HepG2 (cell line): ENCODE data around the gene ICAM3. TPM values are rescaled to one million over a fixed set of nuclear protein-coding genes. Genes with fewer than 3 reads are reported as not detected.

ENCODE experiments used
- BRCA1 ChIP-seq: sonication (generic); formaldehyde crosslinking; IDR thresholded peaks from 2 replicates; pipeline ENCODE4 v1.4.0; 2020; ENCODE audit warnings: missing genetic modification reagents
- DBP ChIP-seq: sonication (generic); formaldehyde crosslinking; IDR thresholded peaks from 2 replicates; pipeline ENCODE4 v1.4.0; 2020; ENCODE audit warnings: missing genetic modification reagents; ENCODE audit errors: not compliant biosample characterization
- ELK4 ChIP-seq: sonication (generic); formaldehyde crosslinking; IDR thresholded peaks from 2 replicates; pipeline ENCODE4 v1.9.0; 2021; ENCODE audit warnings: missing genetic modification reagents, borderline replicate concordance
- FOXC1 ChIP-seq: sonication (generic); formaldehyde crosslinking; IDR thresholded peaks from 2 replicates; pipeline ENCODE4 v1.8.0; 2022; ENCODE audit warnings: mild to moderate bottlenecking, missing genetic modification reagents, borderline replicate concordance
- HOXA3 ChIP-seq: sonication (generic); formaldehyde crosslinking; IDR thresholded peaks from 2 replicates; pipeline ENCODE4 v1.5.0; 2020; ENCODE audit warnings: missing genetic modification reagents
- HOXA9 ChIP-seq: sonication (generic); formaldehyde crosslinking; IDR thresholded peaks from 2 replicates; pipeline ENCODE4 v1.8.1; 2022; ENCODE audit warnings: missing genetic modification reagents, mild to moderate bottlenecking, moderate library complexity, borderline replicate concordance
- HOXD1 ChIP-seq: sonication (generic); formaldehyde crosslinking; IDR thresholded peaks from 2 replicates; pipeline ENCODE4 v1.5.0; 2020; ENCODE audit warnings: missing genetic modification reagents
- MNT ChIP-seq: fragments of 450-650 bp; IDR thresholded peaks from 2 replicates; pipeline ENCODE4 v1.6.1; 2016
- NAIF1 ChIP-seq: sonication (generic); formaldehyde crosslinking; IDR thresholded peaks from 2 replicates; pipeline ENCODE4 v1.5.0; 2020; ENCODE audit warnings: mild to moderate bottlenecking, missing genetic modification reagents, borderline replicate concordance
- NR2F1 ChIP-seq, 2 experiments: fragments of 450-650 bp in 1 of 2; formaldehyde crosslinking in 1 of 2; IDR thresholded peaks; 2 replicates each; pipeline versions ENCODE4 v1.5.0 to v1.6.1; 2016 to 2020; ENCODE audit warnings: mild to moderate bottlenecking in 1 of 2, missing compliant biosample characterization in 1 of 2, missing genetic modification reagents in 1 of 2, moderate library complexity in 1 of 2
- PAF1 ChIP-seq: IDR thresholded peaks from 2 replicates; pipeline ENCODE4 v1.6.1; 2016; ENCODE audit warnings: missing genetic modification reagents, missing compliant biosample characterization
- PHB2 ChIP-seq: fragments of 450-650 bp; IDR thresholded peaks from 2 replicates; pipeline ENCODE4 v1.6.1; 2018; ENCODE audit not compliant: partially characterized antibody
- SMAD1 ChIP-seq: sonication (generic); formaldehyde crosslinking; IDR thresholded peaks from 2 replicates; pipeline ENCODE4 v1.4.0; 2020; ENCODE audit warnings: missing genetic modification reagents, low read depth, mild to moderate bottlenecking, borderline replicate concordance
- SOX13 ChIP-seq, 3 experiments: fragments of 450-650 bp in 1 of 3; sonication (generic) in 1 of 3; formaldehyde crosslinking in 1 of 3; IDR thresholded peaks in 2 of 3; conservative IDR thresholded peaks in 1 of 3; 2 replicates each; pipeline versions ENCODE4 v1.5.0 to v1.6.1; 2016 to 2020; ENCODE audit warnings: antibody characterized with exemption in 1 of 3, mild to moderate bottlenecking in 1 of 3, missing compliant biosample characterization in 1 of 3, missing genetic modification reagents in 1 of 3, moderate library complexity in 1 of 3
- THRA ChIP-seq: sonication (generic); formaldehyde crosslinking; IDR thresholded peaks from 2 replicates; pipeline ENCODE4 v1.4.0; 2020; ENCODE audit warnings: missing genetic modification reagents, borderline replicate concordance
- ZBTB20 ChIP-seq: sonication (generic); formaldehyde crosslinking; IDR thresholded peaks from 2 replicates; pipeline ENCODE4 v1.8.1; 2023; ENCODE audit warnings: missing genetic modification reagents, low read depth, mild to moderate bottlenecking, borderline replicate concordance
- ZFP90 ChIP-seq: sonication (generic); formaldehyde crosslinking; IDR thresholded peaks from 2 replicates; pipeline ENCODE4 v1.8.0; 2022; ENCODE audit warnings: missing genetic modification reagents, mild to moderate bottlenecking, inconsistent platforms, borderline replicate concordance
- ZNF335 ChIP-seq: sonication (generic); formaldehyde crosslinking; IDR thresholded peaks from 2 replicates; pipeline ENCODE4 v1.4.0; 2020; ENCODE audit warnings: missing genetic modification reagents
- ZNF547 ChIP-seq: sonication (generic); formaldehyde crosslinking; IDR thresholded peaks from 2 replicates; pipeline ENCODE4 v1.5.1; 2020; ENCODE audit warnings: mild to moderate bottlenecking, missing genetic modification reagents
- ZNF605 ChIP-seq: sonication (generic); formaldehyde crosslinking; IDR thresholded peaks from 2 replicates; pipeline ENCODE4 v1.8.0; 2022; ENCODE audit warnings: mild to moderate bottlenecking, missing genetic modification reagents
- ZNF724P ChIP-seq: sonication (generic); formaldehyde crosslinking; IDR thresholded peaks from 2 replicates; pipeline ENCODE4 v1.8.0; 2022; ENCODE audit warnings: missing genetic modification reagents, borderline replicate concordance
- ZNF782 ChIP-seq: sonication (generic); formaldehyde crosslinking; IDR thresholded peaks from 2 replicates; pipeline ENCODE4 v1.4.0; 2020; ENCODE audit warnings: missing genetic modification reagents, mild to moderate bottlenecking, borderline replicate concordance
- ZNF891 ChIP-seq: sonication (generic); formaldehyde crosslinking; IDR thresholded peaks from 2 replicates; pipeline ENCODE4 v1.5.0; 2020; ENCODE audit warnings: mild to moderate bottlenecking, missing genetic modification reagents
- polyA plus RNA-seq, 8 experiments: library from polyadenylated mRNA; depleted of rRNA in 3 of 8; stranded (reverse) in 7 of 8; unstranded in 1 of 8; fragments of >200 nt; fragmentation: Illumina TruSeq in 4 of 8; extraction: Trizol in 4 of 8; gene quantifications; 2 replicates each; pipeline versions ENCODE4 v1.2.1 to v1.2.3, GENCODE V29; 2011 to 2016; ENCODE audit warnings: low read depth in 4 of 8, missing spikeins in 1 of 8, mixed read lengths in 1 of 8; ENCODE audit not compliant: insufficient read depth in 1 of 8
- total RNA-seq, 5 experiments: library from RNA; depleted of rRNA; stranded (reverse); fragments of >200 nt; fragmentation: Illumina TruSeq; extraction: Trizol; gene quantifications; 2 replicates each; pipeline ENCODE4 v1.2.3, GENCODE V29; 2016; ENCODE audit warnings: low read depth in 1 of 5
- TF ChIP-seq, protein P1 (sequence below): sonication (generic); IDR thresholded peaks from 2 replicates; pipeline ENCODE4 v1.6.1; 2016; ENCODE audit warnings: low read depth, borderline replicate concordance

The ICAM3 gene
- total and polyA plus RNA-seq, 2 of the 13 experiments (the other 11 are each of a cell fraction or from before 2014, with no cell fraction given), result 14.1 to 21.0 TPM

DNA sequence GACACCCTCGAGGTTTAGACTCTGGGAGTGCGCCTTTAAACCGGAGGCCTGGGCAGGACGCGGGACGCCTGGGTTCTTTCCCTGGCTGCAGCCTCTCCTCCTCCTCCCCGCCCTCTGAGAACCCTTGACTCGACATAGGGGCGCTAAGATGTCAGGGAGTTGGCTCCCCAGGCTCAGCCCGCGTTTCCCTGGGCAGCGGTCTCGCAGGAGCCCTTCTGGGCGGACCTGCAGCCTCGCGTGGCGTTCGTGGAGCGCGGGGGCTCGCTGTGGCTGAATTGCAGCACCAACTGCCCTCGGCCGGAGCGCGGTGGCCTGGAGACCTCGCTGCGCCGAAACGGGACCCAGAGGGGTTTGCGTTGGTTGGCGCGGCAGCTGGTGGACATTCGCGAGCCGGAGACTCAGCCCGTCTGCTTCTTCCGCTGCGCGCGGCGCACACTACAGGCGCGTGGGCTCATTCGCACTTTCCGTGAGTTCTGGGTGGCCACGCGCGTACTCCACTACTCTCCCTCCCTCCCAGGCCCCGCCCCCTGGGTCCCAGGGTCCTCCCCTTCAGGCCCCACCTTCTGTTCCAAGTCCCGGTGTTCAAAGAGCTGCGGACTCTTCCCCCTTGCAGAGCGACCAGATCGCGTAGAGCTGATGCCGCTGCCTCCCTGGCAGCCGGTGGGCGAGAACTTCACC lies 48.4 kb downstream of the ICAM3 start (continued):
- TF ChIP-seq NR2F1 (CRISPR knock-in tag; IDR thresholded peaks at IDR 0.05) (no peak), ZNF891 (CRISPR knock-in tag) (no peak), MNT (no peak), PAF1 (no peak), ELK4 (CRISPR knock-in tag) (no peak), FOXC1 (CRISPR knock-in tag) (no peak), HOXD1 (no peak), ZFP90 (no peak), ZNF605 (no peak), PHB2 (no peak), SOX13 (IDR thresholded peaks at IDR 0.05) (no peak), SOX13 (CRISPR knock-in tag; conservative IDR thresholded peaks at IDR 0.05 in 1 of 2, IDR thresholded peaks at IDR 0.05 in 1 of 2) (no peak), ZBTB20 (CRISPR knock-in tag) (no peak), SMAD1 (CRISPR knock-in tag) (no peak), ZNF547 (peak; percentile 47; the same call in 1 of the 2 replicates), ZNF335 (CRISPR knock-in tag) (no peak), DBP (CRISPR knock-in tag) (no peak), THRA (CRISPR knock-in tag) (no peak), BRCA1 (CRISPR knock-in tag) (no peak), NAIF1 (CRISPR knock-in tag) (no peak), ZNF782 (CRISPR knock-in tag) (no peak), ZNF724P (CRISPR knock-in tag) (no peak), HOXA3 (CRISPR knock-in tag) (peak; percentile 19), HOXA9 (CRISPR knock-in tag) (no peak; the same call in 1 of the 2 replicates)
- TF ChIP-seq, protein P1, sequence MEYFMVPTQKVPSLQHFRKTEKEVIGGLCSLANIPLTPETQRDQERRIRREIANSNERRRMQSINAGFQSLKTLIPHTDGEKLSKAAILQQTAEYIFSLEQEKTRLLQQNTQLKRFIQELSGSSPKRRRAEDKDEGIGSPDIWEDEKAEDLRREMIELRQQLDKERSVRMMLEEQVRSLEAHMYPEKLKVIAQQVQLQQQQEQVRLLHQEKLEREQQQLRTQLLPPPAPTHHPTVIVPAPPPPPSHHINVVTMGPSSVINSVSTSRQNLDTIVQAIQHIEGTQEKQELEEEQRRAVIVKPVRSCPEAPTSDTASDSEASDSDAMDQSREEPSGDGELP, result no peak
